ENCODE results near the gene SKAP2. TPM values are rescaled to one million over a fixed set of nuclear protein-coding genes. Genes with fewer than 3 reads are reported as not detected.

Gene SKAP2
- total RNA-seq, 1 experiment from 2014 or later, result 30.7 TPM

DNA sequence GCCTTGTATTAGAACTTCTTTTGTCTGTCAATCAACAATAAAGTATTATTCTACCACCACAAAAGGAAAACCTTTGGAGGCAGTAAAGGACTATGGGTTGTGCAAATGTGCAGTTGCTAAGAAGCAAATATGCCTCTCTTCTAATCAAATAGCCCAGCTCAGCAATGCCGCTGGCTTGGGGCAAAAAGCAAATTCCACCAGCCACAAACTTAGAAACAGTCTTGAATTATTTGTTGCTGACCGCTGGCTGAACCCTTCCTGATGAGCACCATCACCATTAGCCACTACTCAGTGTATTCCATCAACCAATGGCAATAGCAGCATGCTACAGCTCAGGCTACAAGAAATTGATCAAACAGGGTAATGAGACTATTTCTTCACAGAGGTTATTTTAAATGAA is 51.0 kb downstream of the SKAP2 start (continued):
- TF ChIP-seq ZFX (IDR thresholded peaks at IDR 0.05), result no peak
- TF ChIP-seq, protein P1, sequence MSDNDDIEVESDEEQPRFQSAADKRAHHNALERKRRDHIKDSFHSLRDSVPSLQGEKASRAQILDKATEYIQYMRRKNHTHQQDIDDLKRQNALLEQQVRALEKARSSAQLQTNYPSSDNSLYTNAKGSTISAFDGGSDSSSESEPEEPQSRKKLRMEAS (IDR thresholded peaks at IDR 0.05), result no peak
- TF ChIP-seq POLR2AphosphoS5 (IDR thresholded peaks at IDR 0.05; ENCODE audit: low read depth, low read length), result no peak
- TF ChIP-seq EZH2phosphoT487 (IDR thresholded peaks at IDR 0.05; ENCODE audit: borderline replicate concordance), result no peak

DNA sequence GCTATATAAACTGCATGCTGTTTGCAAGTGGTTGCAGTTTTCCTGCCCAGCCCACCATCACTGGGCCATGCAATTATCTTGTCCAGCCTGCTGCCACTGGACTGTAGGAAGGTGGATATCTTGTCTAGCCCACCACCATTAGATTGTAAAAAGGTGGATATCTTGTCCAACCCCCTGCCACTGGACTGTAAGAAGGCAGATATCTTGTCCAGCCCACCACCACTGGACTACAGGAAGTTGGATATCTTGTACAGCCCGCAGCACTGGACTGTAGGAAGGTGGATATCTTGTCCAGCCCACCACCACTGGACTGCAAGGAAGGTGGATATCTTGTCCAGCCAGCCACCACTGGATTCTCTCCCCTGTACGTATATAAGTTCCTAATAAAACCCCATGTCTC is 69.8 kb downstream of the SKAP2 start:
- no peaks in the 10 kb centered on the region for H3K36me3 ChIP-seq (ENCODE audit: control insufficient read depth in 1 of 2, insufficient read depth in 2 of 2, low read length in 2 of 2)
- H2AFZ ChIP-seq (ENCODE audit: low read depth, low read length, poor library complexity, severe bottlenecking), result no peak overlapping the region
- TF ChIP-seq, protein P2, sequence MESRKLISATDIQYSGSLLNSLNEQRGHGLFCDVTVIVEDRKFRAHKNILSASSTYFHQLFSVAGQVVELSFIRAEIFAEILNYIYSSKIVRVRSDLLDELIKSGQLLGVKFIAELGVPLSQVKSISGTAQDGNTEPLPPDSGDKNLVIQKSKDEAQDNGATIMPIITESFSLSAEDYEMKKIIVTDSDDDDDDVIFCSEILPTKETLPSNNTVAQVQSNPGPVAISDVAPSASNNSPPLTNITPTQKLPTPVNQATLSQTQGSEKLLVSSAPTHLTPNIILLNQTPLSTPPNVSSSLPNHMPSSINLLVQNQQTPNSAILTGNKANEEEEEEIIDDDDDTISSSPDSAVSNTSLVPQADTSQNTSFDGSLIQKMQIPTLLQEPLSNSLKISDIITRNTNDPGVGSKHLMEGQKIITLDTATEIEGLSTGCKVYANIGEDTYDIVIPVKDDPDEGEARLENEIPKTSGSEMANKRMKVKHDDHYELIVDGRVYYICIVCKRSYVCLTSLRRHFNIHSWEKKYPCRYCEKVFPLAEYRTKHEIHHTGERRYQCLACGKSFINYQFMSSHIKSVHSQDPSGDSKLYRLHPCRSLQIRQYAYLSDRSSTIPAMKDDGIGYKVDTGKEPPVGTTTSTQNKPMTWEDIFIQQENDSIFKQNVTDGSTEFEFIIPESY (IDR thresholded peaks at IDR 0.05; ENCODE audit: extremely low read depth, insufficient replicate concordance, low read length), result no peak
- TF ChIP-seq YY1 (IDR thresholded peaks at IDR 0.05; ENCODE audit: extremely low read depth, insufficient replicate concordance, low read depth, low read length), result no peak
- TF ChIP-seq ZNF274 (IDR thresholded peaks at IDR 0.05; ENCODE audit: low read depth, low read length), result no peak
- TF ChIP-seq RAD21 (IDR thresholded peaks at IDR 0.05; ENCODE audit: low read depth), result no peak
- no peak for TF ChIP-seq TCF7L2 (IDR thresholded peaks at IDR 0.05; ENCODE audit: borderline replicate concordance, extremely low read depth, insufficient read depth, insufficient read length)
- TF ChIP-seq EZH2phosphoT487 (IDR thresholded peaks at IDR 0.05; ENCODE audit: borderline replicate concordance), result no peak
- TF ChIP-seq ZFX (IDR thresholded peaks at IDR 0.05), result no peak
- TF ChIP-seq SRF (IDR thresholded peaks at IDR 0.05; ENCODE audit: low read depth), result no peak
- no peak for TF ChIP-seq FOSL1 (IDR thresholded peaks at IDR 0.05; ENCODE audit: low read depth)
- no peak for TF ChIP-seq JUND (IDR thresholded peaks at IDR 0.05)
- TF ChIP-seq, protein P3, sequence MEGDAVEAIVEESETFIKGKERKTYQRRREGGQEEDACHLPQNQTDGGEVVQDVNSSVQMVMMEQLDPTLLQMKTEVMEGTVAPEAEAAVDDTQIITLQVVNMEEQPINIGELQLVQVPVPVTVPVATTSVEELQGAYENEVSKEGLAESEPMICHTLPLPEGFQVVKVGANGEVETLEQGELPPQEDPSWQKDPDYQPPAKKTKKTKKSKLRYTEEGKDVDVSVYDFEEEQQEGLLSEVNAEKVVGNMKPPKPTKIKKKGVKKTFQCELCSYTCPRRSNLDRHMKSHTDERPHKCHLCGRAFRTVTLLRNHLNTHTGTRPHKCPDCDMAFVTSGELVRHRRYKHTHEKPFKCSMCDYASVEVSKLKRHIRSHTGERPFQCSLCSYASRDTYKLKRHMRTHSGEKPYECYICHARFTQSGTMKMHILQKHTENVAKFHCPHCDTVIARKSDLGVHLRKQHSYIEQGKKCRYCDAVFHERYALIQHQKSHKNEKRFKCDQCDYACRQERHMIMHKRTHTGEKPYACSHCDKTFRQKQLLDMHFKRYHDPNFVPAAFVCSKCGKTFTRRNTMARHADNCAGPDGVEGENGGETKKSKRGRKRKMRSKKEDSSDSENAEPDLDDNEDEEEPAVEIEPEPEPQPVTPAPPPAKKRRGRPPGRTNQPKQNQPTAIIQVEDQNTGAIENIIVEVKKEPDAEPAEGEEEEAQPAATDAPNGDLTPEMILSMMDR (IDR thresholded peaks at IDR 0.05 in 2 of 3, conservative IDR thresholded peaks at IDR 0.05 in 1 of 3; ENCODE audit: borderline replicate concordance in 1 of 3, insufficient read depth in 1 of 3, low read depth in 2 of 3, low read length in 2 of 3), result no peak
- no peak for TF ChIP-seq CEBPB (IDR thresholded peaks at IDR 0.05; ENCODE audit: low read depth)
- TF ChIP-seq, protein P4, sequence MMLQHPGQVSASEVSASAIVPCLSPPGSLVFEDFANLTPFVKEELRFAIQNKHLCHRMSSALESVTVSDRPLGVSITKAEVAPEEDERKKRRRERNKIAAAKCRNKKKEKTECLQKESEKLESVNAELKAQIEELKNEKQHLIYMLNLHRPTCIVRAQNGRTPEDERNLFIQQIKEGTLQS (IDR thresholded peaks at IDR 0.05), result no peak
- no peak for TF ChIP-seq POLR2A (IDR thresholded peaks at IDR 0.05; ENCODE audit: borderline replicate concordance, extremely low read depth, insufficient read depth, insufficient read length)
- no peak for TF ChIP-seq SP1 (IDR thresholded peaks at IDR 0.05; ENCODE audit: low read depth)
- no peak for TF ChIP-seq EZH2 (IDR thresholded peaks at IDR 0.05)
- no peak for TF ChIP-seq CBX3 (IDR thresholded peaks at IDR 0.05; ENCODE audit: low read depth)
- H3K79me2 ChIP-seq (ENCODE audit: insufficient read depth, low read length), result no peaks in the 10 kb centered on the region
- H3K27me3 ChIP-seq (ENCODE audit: insufficient read depth, low read length), result no peaks in the 10 kb centered on the region
- H3K4me1 ChIP-seq (ENCODE audit: control insufficient read depth in 1 of 2, insufficient read depth in 2 of 2, low read length in 2 of 2), result no peaks in the 10 kb centered on the region
- ChIA-PET POLR2A (no interaction called here), RAD21 (ENCODE audit: low non-redundant PET in 1 of 2, low total read pairs in 2 of 2, uncharacterized antibody in 2 of 2, unreplicated experiment in 2 of 2) (no interaction called here), CTCF (no interaction called here)
- no peaks in the 10 kb centered on the region for H3K9me2 ChIP-seq (ENCODE audit: insufficient read depth)
- intact Hi-C loops (cut with micrococcal nuclease), result no loop called here
- H3K9ac ChIP-seq (ENCODE audit: low read length), result no peak overlapping the region
- ATAC-seq (no peak), DNase-seq (ENCODE audit: low read depth, low spot score) (no peak)
- H4K20me1 ChIP-seq (ENCODE audit: insufficient read depth), result no peaks in the 10 kb centered on the region
- H3K4me2 ChIP-seq (ENCODE audit: low read length), result no peak overlapping the region
- BruUV-seq (replicated peaks), result no TSS peak
- no peaks in the 10 kb centered on the region for H3K9me3 ChIP-seq (ENCODE audit: control insufficient read depth in 1 of 2, insufficient read depth in 1 of 2, low read depth in 1 of 2, low read length in 2 of 2)
- no peak overlapping the region for H3K27ac ChIP-seq (ENCODE audit: low read depth, low read length)
- H3K4me3 ChIP-seq (replicated peaks in 1 of 2; ENCODE audit: low read depth in 1 of 2, low read length in 2 of 2), result no peak overlapping the region
